Left ventricle myocardium inferior (tissue), 1 donor: ENCODE measurements around the gene TMEM19. TPM values are rescaled to one million over a fixed set of nuclear protein-coding genes. Genes with fewer than 3 reads are reported as not detected.

ENCODE experiments used
- DNase-seq: peaks from one replicate; pipeline ENCODE4 v3.0.0-alpha.2; 2020
- H3K27ac ChIP-seq: fragments of 200-600 bp; replicated peaks from 2 replicates; pipeline ENCODE4 v1.8.0; 2021
- H3K27me3 ChIP-seq: fragments of 200-600 bp; 2 replicates; pipeline ENCODE4 v1.8.0; 2021; ENCODE audit warnings: low read depth
- H3K36me3 ChIP-seq: fragments of 200-600 bp; 2 replicates; pipeline ENCODE4 v1.8.0; 2021
- H3K4me1 ChIP-seq: fragments of 200-600 bp; 2 replicates; pipeline ENCODE4 v1.8.0; 2021
- H3K4me3 ChIP-seq: fragments of 200-600 bp; 2 replicates; pipeline ENCODE4 v1.8.0; 2021; ENCODE audit warnings: mild to moderate bottlenecking, moderate library complexity
- H3K9me3 ChIP-seq: fragments of 200-600 bp; replicated peaks from 2 replicates; pipeline ENCODE4 v1.8.0; 2021
- CTCF ChIP-seq: fragments of 200-600 bp; IDR thresholded peaks from 2 replicates; pipeline ENCODE4 v1.8.0; 2021; ENCODE audit warnings: antibody characterized with exemption, mild to moderate bottlenecking, borderline replicate concordance
- intact Hi-C: fragments of 100-400 bp; cut with micrococcal nuclease; formaldehyde crosslinking; loops from one replicate; pipeline ENCODE4 v1.11.0; 2022
- total RNA-seq: library from RNA; stranded (reverse); fragmentation: NEBNext Ultra II Directional; extraction: Animal tissue kit (Norgen Biotek cat#: 25700); gene quantifications from one replicate; pipeline ENCODE4 v1.2.1, GENCODE V29; 2021
- donor health status: DM: no; HTN: yes; CAD: no; lungs with severe emphysema.

The TMEM19 gene
- total RNA-seq, 1 donor from 2014 or later = 25.1 TPM

- Histone ChIP-seq H3K36me3 (no peaks in the 10 kb centered on the region), H3K4me3 (no peak overlapping the region), H3K9me3 (peaks cover 9% of the 10 kb centered on the region), H3K27ac (no peak overlapping the region), H3K27me3 (no peaks in the 10 kb centered on the region), H3K4me1 (peaks cover 3% of the 10 kb centered on the region)
- DNase-seq = no peak
- no peak for TF ChIP-seq CTCF
- intact Hi-C loops = no loop called here
These were observed 33.9 kb downstream of the TMEM19 start for GRCh38 chr12:71719647-71720370.

GRCh38 chr12:71721783-71722505 is 36.1 kb downstream of the TMEM19 start:
- no peak for DNase-seq

GRCh38 chr12:71725011-71725410 is 39.1 kb downstream of the TMEM19 start:
- no peak overlapping the region for H3K27ac ChIP-seq
- H3K36me3 ChIP-seq = no peaks in the 10 kb centered on the region
- no peaks in the 10 kb centered on the region for H3K9me3 ChIP-seq
- H3K4me3 ChIP-seq = no peak overlapping the region
- TF ChIP-seq CTCF = no peak
- DNase-seq = no peak
- H3K4me1 ChIP-seq = peaks cover 3% of the 10 kb centered on the region
- intact Hi-C loops = no loop called here
- H3K27me3 ChIP-seq = no peaks in the 10 kb centered on the region

More at GRCh38 chr12:71721783-71722505, 36.1 kb downstream of the TMEM19 start:
- Histone ChIP-seq H3K36me3 (no peaks in the 10 kb centered on the region), H3K4me3 (no peak overlapping the region), H3K4me1 (peaks cover 3% of the 10 kb centered on the region), H3K9me3 (no peaks in the 10 kb centered on the region), H3K27me3 (no peaks in the 10 kb centered on the region), H3K27ac (peak overlapping the region; percentile 36)
- no peak for TF ChIP-seq CTCF
- intact Hi-C loops = no loop called here

- DNase-seq = no peak
- no peak for TF ChIP-seq CTCF
These were observed 40.7 kb downstream of the TMEM19 start for GRCh38 chr12:71726548-71726947.

GRCh38 chr12:71727958-71728357 is 42.1 kb downstream of the TMEM19 start:
- intact Hi-C loops = no loop called here
- H3K27ac ChIP-seq = no peak overlapping the region
- H3K9me3 ChIP-seq = no peaks in the 10 kb centered on the region
- no peaks in the 10 kb centered on the region for H3K36me3 ChIP-seq
- no peak overlapping the region for H3K4me3 ChIP-seq
- TF ChIP-seq CTCF = no peak
- no peaks in the 10 kb centered on the region for H3K27me3 ChIP-seq
- no peak for DNase-seq
- no peaks in the 10 kb centered on the region for H3K4me1 ChIP-seq

More at GRCh38 chr12:71726548-71726947, 40.7 kb downstream of the TMEM19 start:
- Histone ChIP-seq H3K9me3 (no peaks in the 10 kb centered on the region), H3K4me1 (peaks cover 3% of the 10 kb centered on the region), H3K4me3 (no peak overlapping the region), H3K27me3 (no peaks in the 10 kb centered on the region), H3K36me3 (no peaks in the 10 kb centered on the region), H3K27ac (no peak overlapping the region)
- intact Hi-C loops = no loop called here
